Measurements from ENCODE around the gene ETS1.
A peak's percentile ranks its signal among the peaks of the same experiment; 100 is the strongest.

GRCh38 chr11:128456566-128457268 is 130.6 kb downstream of the ETS1 start:
- TF ChIP-seq CTCF (IDR thresholded peaks at IDR 0.05): no peak
- TF ChIP-seq EP300 (IDR thresholded peaks at IDR 0.05): peak; percentile 5 to 33
